Vagina (tissue), 2 donors: ENCODE results near the gene DIP2A.

ENCODE experiments used
- CTCF ChIP-seq, 3 experiments: fragments of 450-650 bp in 2 of 3; fragments of 200-600 bp in 1 of 3; sonication (generic) in 1 of 3; IDR thresholded peaks; one replicate each; pipeline ENCODE4 v1.5.1; 2017 to 2019; ENCODE audit warnings: antibody characterized with exemption in 3 of 3, mild to moderate bottlenecking in 2 of 3, moderate library complexity in 2 of 3
- POLR2A ChIP-seq, 2 donors: fragments of 450-650 bp; IDR thresholded peaks; one replicate each; pipeline ENCODE4 v1.6.1; 2017; ENCODE audit warnings: antibody characterized with exemption in 2 of 2, mild to moderate bottlenecking in 2 of 2, moderate library complexity in 2 of 2

- TF ChIP-seq CTCF (IDR thresholded peaks at IDR 0.05), result no peak
- no peak for TF ChIP-seq POLR2A (IDR thresholded peaks at IDR 0.05)
Observed at GRCh38 chr21:46424039-46424591, 34.6 kb upstream of the DIP2A start.
